DLD1 (cell line): ENCODE measurements around the gene PEX12.
"Not testable (repeated sequence)": the region's sequence is repeated elsewhere in the genome, so short reads cannot be mapped to it uniquely, and the experiment has no call there.

Experiments
- in situ Hi-C: cut with HindIII; loops from 2 replicates; pipeline ENCODE4 v1.10.0; 2017; ENCODE audit warnings: low sequenced_read_pairs

PEX12 gene

GRCh38 chr17:35537601-35538141, 40.7 kb downstream of the PEX12 start, which contains the start of gene SLFN12L:
Gene SLFN12L, minus strand, starts transcription at chr17:35537678. Its CDS starts 15,314 bp downstream, at chr17:35522364.
- in situ Hi-C loops = no loop called here

GRCh38 chr17:35536664-35537171, 41.7 kb downstream of the PEX12 start:
- in situ Hi-C loops = no loop called here

GRCh38 chr17:35535406-35535805, 43.0 kb downstream of the PEX12 start:
- in situ Hi-C loops = not testable (repeated sequence)

- in situ Hi-C loops = no loop called here
Observed at GRCh38 chr17:35534576-35535093, 43.7 kb downstream of the PEX12 start.

- in situ Hi-C loops = no loop called here
Observed at GRCh38 chr17:35531160-35531559, 47.2 kb downstream of the PEX12 start.

GRCh38 chr17:35529866-35530265, 48.5 kb downstream of the PEX12 start:
- in situ Hi-C loops = loop anchor here (10.0 kb wide), 1 partner anchor 215 kb away; no protein-coding TSS in a partner anchor

GRCh38 chr17:35529326-35529725, 49.0 kb downstream of the PEX12 start:
- in situ Hi-C loops = loop anchor here (10.0 kb wide), 1 partner anchor 215 kb away; no protein-coding TSS in a partner anchor
